Trophoblast cell (in vitro differentiated cells and primary cell): ENCODE results near the gene CARD19.
A peak's percentile ranks its signal among the peaks of the same experiment; 100 is the strongest.

Source experiments
- DNase-seq, 2 donors: peaks; one replicate each; pipeline ENCODE4 v3.0.0-alpha.2; 2016
- H2AFZ ChIP-seq: 2 replicates; pipeline ENCODE4 v1.6.1; 2013; ENCODE audit warnings: low read length, moderate library complexity, mild to moderate bottlenecking; ENCODE audit not compliant: insufficient read depth, poor library complexity
- H2AK5ac ChIP-seq: 2 replicates; pipeline ENCODE4 v1.6.1; 2013; ENCODE audit warnings: mild to moderate bottlenecking, low read length
- H2BK120ac ChIP-seq: 2 replicates; pipeline ENCODE4 v1.6.1; 2013; ENCODE audit warnings: low read length, mild to moderate bottlenecking, moderate library complexity; ENCODE audit not compliant: insufficient read depth, poor library complexity
- H2BK12ac ChIP-seq: 2 replicates; pipeline ENCODE4 v1.6.1; 2013; ENCODE audit warnings: mild to moderate bottlenecking, low read length, moderate library complexity
- H2BK5ac ChIP-seq: 2 replicates; pipeline ENCODE4 v1.6.1; 2013; ENCODE audit warnings: low read length, low read depth, moderate library complexity, mild to moderate bottlenecking; ENCODE audit not compliant: poor library complexity
- H3K14ac ChIP-seq: 2 replicates; pipeline ENCODE4 v1.6.1; 2013; ENCODE audit warnings: mild to moderate bottlenecking, low read length
- H3K18ac ChIP-seq: 2 replicates; pipeline ENCODE4 v1.6.1; 2013; ENCODE audit warnings: mild to moderate bottlenecking, low read length
- H3K23ac ChIP-seq: 2 replicates; pipeline ENCODE4 v1.6.1; 2013; ENCODE audit warnings: low read length
- H3K27ac ChIP-seq: 2 replicates; pipeline ENCODE4 v1.5.1; 2013; ENCODE audit warnings: low read depth, mild to moderate bottlenecking, inconsistent platforms, low read length, moderate library complexity
- H3K27me3 ChIP-seq: 2 replicates; pipeline ENCODE4 v1.6.1; 2013; ENCODE audit warnings: inconsistent platforms, mild to moderate bottlenecking, low read length, moderate library complexity; ENCODE audit not compliant: insufficient read depth
- H3K36me3 ChIP-seq, 2 experiments: 1 replicate in 1 of 2; 2 replicates in 1 of 2; pipeline ENCODE4 v1.6.1; 2013; ENCODE audit warnings: low read length in 2 of 2, mild to moderate bottlenecking in 2 of 2, moderate library complexity in 1 of 2; ENCODE audit not compliant: insufficient read depth in 2 of 2, control insufficient read depth in 1 of 2
- H3K4ac ChIP-seq: 2 replicates; pipeline ENCODE4 v1.6.1; 2013; ENCODE audit warnings: low read depth, mild to moderate bottlenecking, low read length, moderate library complexity
- H3K4me1 ChIP-seq, 2 experiments: 1 replicate in 1 of 2; 2 replicates in 1 of 2; pipeline ENCODE4 v1.6.1; 2013; ENCODE audit warnings: low read length in 2 of 2, mild to moderate bottlenecking in 2 of 2, moderate library complexity in 1 of 2; ENCODE audit not compliant: insufficient read depth in 2 of 2, control insufficient read depth in 1 of 2
- H3K4me2 ChIP-seq: 2 replicates; pipeline ENCODE4 v1.6.1; 2013; ENCODE audit warnings: inconsistent platforms, mild to moderate bottlenecking, low read length, moderate library complexity
- H3K4me3 ChIP-seq: 2 replicates; pipeline ENCODE4 v1.5.1; 2013; ENCODE audit warnings: mild to moderate bottlenecking, low read depth, low read length, inconsistent platforms
- H3K79me1 ChIP-seq: one replicate; pipeline ENCODE4 v1.6.1; 2013; ENCODE audit warnings: low read length
- H3K79me2 ChIP-seq: 2 replicates; pipeline ENCODE4 v1.6.1; 2013; ENCODE audit warnings: low read length, mild to moderate bottlenecking; ENCODE audit not compliant: control insufficient read depth, insufficient read depth, poor library complexity
- H3K9ac ChIP-seq: 2 replicates; pipeline ENCODE4 v1.6.1; 2013; ENCODE audit warnings: mild to moderate bottlenecking, low read length
- H3K9me3 ChIP-seq: 2 replicates; pipeline ENCODE4 v1.6.1; 2013; ENCODE audit warnings: low read depth, mild to moderate bottlenecking, control low read depth, inconsistent platforms, low read length; ENCODE audit not compliant: insufficient read depth
- H4K12ac ChIP-seq: 2 replicates; pipeline ENCODE4 v1.6.1; 2013; ENCODE audit warnings: low read depth, mild to moderate bottlenecking, low read length, moderate library complexity
- H4K8ac ChIP-seq: 2 replicates; pipeline ENCODE4 v1.6.1; 2013; ENCODE audit warnings: low read depth, mild to moderate bottlenecking, low read length, moderate library complexity
- H4K91ac ChIP-seq: one replicate; pipeline ENCODE4 v1.6.1; 2013; ENCODE audit warnings: low read depth, mild to moderate bottlenecking, low read length, moderate library complexity
- WGBS: extraction: QIAGEN DNeasy Blood & Tissue Kit; methylation state at CpG from one replicate; pipeline ENCODE4 v1.1.7; 2013; ENCODE audit warnings: missing lambda C conversion rate; ENCODE audit not compliant: insufficient read length, insufficient coverage; ENCODE audit errors: extremely low coverage; 5-methylcytosine and 5-hydroxymethylcytosine counted together

The CARD19 gene

GRCh38 chr9:93112116-93112863 lies 16.3 kb downstream of the CARD19 start:
- Histone ChIP-seq H3K27ac (no peak overlapping the region), H3K36me3 (peaks cover 4 to 8% of the 10 kb centered on the region in 2 experiments), H3K4me1 (peaks cover 0 to 10% of the 10 kb centered on the region in 2 experiments), H2BK12ac (no peak overlapping the region), H2AFZ (no peak overlapping the region), H2AK5ac (no peak overlapping the region), H4K91ac (no peak overlapping the region), H3K79me1 (no peaks in the 10 kb centered on the region), H3K4me2 (no peak overlapping the region), H3K4me3 (no peak overlapping the region), H3K18ac (no peak overlapping the region), H2BK120ac (no peak overlapping the region), H4K12ac (no peak overlapping the region), H3K79me2 (no peaks in the 10 kb centered on the region), H3K27me3 (no peaks in the 10 kb centered on the region), H3K14ac (no peak overlapping the region), H3K23ac (no peak overlapping the region), H4K8ac (no peak overlapping the region), H3K4ac (no peak overlapping the region), H2BK5ac (no peak overlapping the region), H3K9ac (no peak overlapping the region), H3K9me3 (no peaks in the 10 kb centered on the region)
- DNase-seq: no peak
- no CpG with 5 or more reads among the region's 15 CpGs for WGBS

GRCh38 chr9:93112864-93113389 lies 16.9 kb downstream of the CARD19 start:
- no peak overlapping the region for H2BK12ac ChIP-seq
- H3K4me3 ChIP-seq: no peak overlapping the region
- peaks cover 0 to 10% of the 10 kb centered on the region in 2 experiments for H3K4me1 ChIP-seq
- peaks cover 4 to 8% of the 10 kb centered on the region in 2 experiments for H3K36me3 ChIP-seq
- no CpG with 5 or more reads among the region's 13 CpGs for WGBS
- H2BK5ac ChIP-seq: no peak overlapping the region
- H3K79me2 ChIP-seq: no peaks in the 10 kb centered on the region
- H3K27ac ChIP-seq: no peak overlapping the region
- no peak for DNase-seq
- no peak overlapping the region for H3K23ac ChIP-seq
- H3K27me3 ChIP-seq: no peaks in the 10 kb centered on the region
- no peak overlapping the region for H2BK120ac ChIP-seq
- no peak overlapping the region for H3K4ac ChIP-seq
- H3K9me3 ChIP-seq: no peaks in the 10 kb centered on the region
- no peak overlapping the region for H3K4me2 ChIP-seq
- H4K91ac ChIP-seq: peak overlapping the region; percentile 13
- H4K8ac ChIP-seq: no peak overlapping the region
- no peak overlapping the region for H3K18ac ChIP-seq
- no peak overlapping the region for H4K12ac ChIP-seq
- no peak overlapping the region for H3K9ac ChIP-seq
- no peak overlapping the region for H2AFZ ChIP-seq
- no peak overlapping the region for H2AK5ac ChIP-seq
- no peaks in the 10 kb centered on the region for H3K79me1 ChIP-seq
- H3K14ac ChIP-seq: no peak overlapping the region

DNA sequence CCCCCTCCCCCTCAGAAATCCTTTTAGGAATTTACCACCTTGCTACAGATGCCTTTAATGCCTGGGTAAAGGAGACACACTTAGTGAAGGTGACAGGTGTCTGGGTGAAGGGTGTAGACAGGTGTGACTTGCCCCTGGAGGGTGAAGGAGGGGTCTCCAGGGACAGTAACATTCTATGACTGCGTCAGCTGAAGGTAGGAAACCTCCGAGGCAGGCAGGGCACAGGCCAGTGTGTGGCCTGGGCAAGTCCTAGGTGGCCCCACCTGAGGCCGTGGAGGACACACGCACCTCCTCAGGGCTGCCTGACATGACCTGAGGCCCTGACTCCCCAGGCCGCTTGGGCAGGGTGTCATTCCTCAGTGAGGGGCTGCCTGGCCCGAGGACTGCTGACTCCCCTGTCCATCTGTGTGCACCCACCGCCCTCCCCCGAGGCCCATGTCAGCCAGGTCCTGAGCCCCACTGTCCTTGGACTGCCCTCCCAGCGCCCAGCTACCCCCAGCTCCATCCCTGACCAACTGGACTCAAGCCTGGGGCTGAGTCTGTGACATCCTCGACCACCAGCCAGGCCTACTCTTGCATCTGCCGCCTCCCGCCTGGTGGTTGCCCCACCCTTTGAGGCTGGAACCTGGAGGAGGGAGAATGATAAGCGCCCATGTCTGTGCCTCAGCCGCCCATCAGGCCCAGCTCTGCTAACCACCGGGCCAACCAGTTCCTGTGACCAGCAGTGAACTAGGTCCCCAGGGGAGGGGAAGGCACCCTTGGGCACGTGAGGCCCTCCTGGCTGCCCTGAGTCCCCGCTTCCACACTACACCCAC lies 18.4 kb downstream of the CARD19 start:
- Histone ChIP-seq H3K36me3 (peaks cover 4 to 8% of the 10 kb centered on the region in 2 experiments), H3K9me3 (no peaks in the 10 kb centered on the region), H3K4me2 (no peak overlapping the region), H2AK5ac (no peak overlapping the region), H3K9ac (no peak overlapping the region), H2BK120ac (no peak overlapping the region), H4K91ac (peak overlapping the region; percentile 17), H4K8ac (peak overlapping the region; percentile 27), H3K79me2 (no peaks in the 10 kb centered on the region), H3K4ac (no peak overlapping the region), H3K23ac (no peak overlapping the region), H3K27me3 (no peaks in the 10 kb centered on the region), H3K18ac (no peak overlapping the region), H4K12ac (no peak overlapping the region), H3K14ac (no peak overlapping the region), H2AFZ (no peak overlapping the region), H2BK5ac (no peak overlapping the region), H3K4me3 (no peak overlapping the region), H3K79me1 (no peaks in the 10 kb centered on the region), H2BK12ac (no peak overlapping the region), H3K27ac (no peak overlapping the region), H3K4me1 (peaks cover 0 to 10% of the 10 kb centered on the region in 2 experiments)
- no peak for DNase-seq
- WGBS: no CpG with 5 or more reads among the region's 17 CpGs

DNA sequence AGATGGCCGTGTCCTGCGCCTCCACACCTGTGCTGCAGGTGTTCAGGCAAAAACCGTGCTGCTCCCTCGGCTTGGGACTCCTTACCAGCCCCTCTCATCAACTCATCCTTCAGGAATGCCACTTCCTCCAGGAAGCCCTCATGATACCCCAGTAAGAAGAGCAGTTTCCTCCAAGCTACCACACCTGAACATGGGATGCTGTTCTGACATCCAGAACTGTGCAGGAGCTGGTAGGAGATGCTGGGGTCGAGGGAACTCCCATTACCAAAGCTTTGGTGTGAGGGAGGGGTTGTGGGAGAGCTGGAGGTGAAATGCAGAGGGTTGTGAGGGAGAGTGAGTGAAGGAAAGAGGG lies 18.9 kb downstream of the CARD19 start:
- DNase-seq: no peak
- no peak overlapping the region for H3K4me3 ChIP-seq
- no peak overlapping the region for H3K4ac ChIP-seq
- no peak overlapping the region for H4K8ac ChIP-seq
- H2BK120ac ChIP-seq: no peak overlapping the region
- H2AFZ ChIP-seq: no peak overlapping the region
- no peak overlapping the region for H3K18ac ChIP-seq
- no peaks in the 10 kb centered on the region for H3K79me2 ChIP-seq
- no peak overlapping the region for H3K4me2 ChIP-seq
- H3K27ac ChIP-seq: no peak overlapping the region
- H3K14ac ChIP-seq: no peak overlapping the region
- H3K23ac ChIP-seq: no peak overlapping the region
- no peaks in the 10 kb centered on the region for H3K9me3 ChIP-seq
- H3K36me3 ChIP-seq: peaks cover 4 to 8% of the 10 kb centered on the region in 2 experiments
- peaks cover 0 to 10% of the 10 kb centered on the region in 2 experiments for H3K4me1 ChIP-seq
- no peak overlapping the region for H3K9ac ChIP-seq
- no peaks in the 10 kb centered on the region for H3K79me1 ChIP-seq
- no peaks in the 10 kb centered on the region for H3K27me3 ChIP-seq
- no peak overlapping the region for H2BK12ac ChIP-seq
- H4K91ac ChIP-seq: no peak overlapping the region
- H2BK5ac ChIP-seq: no peak overlapping the region
- WGBS: no CpG with 5 or more reads among the region's 5 CpGs
- no peak overlapping the region for H4K12ac ChIP-seq
- no peak overlapping the region for H2AK5ac ChIP-seq
